Naive B cell (primary cell): ENCODE results near the gene TUBGCP4. TPM values are rescaled to one million over a fixed set of nuclear protein-coding genes. Genes with fewer than 3 reads are reported as not detected.

Experiments used
- polyA plus RNA-seq, 6 donors: library from polyadenylated mRNA; unstranded; fragments of 300-500 nt; fragmentation: Illumina TruSeq; gene quantifications; one replicate each; pipeline ENCODE4 v1.2.3, GENCODE V29; 2021; ENCODE audit warnings: low read depth in 6 of 6

The TUBGCP4 gene
- polyA plus RNA-seq, 6 donors from 2014 or later, result 3.1 to 16.5 (median 11.3) TPM

Other genes with a start within 250 kb of the TUBGCP4 start
- gene TMEM62, start 237.5 kb upstream of the TUBGCP4 start, polyA plus RNA-seq, result 10 to 100 TPM; 17.2 to 27.8 (median 25.2) TPM
- 100 to 1,000 TPM; 188 to 255 (median 234) TPM for gene CCNDBP1, start 185.7 kb upstream of the TUBGCP4 start, polyA plus RNA-seq
- gene EPB42, start 150.1 kb upstream of the TUBGCP4 start, polyA plus RNA-seq, result under 1 TPM in 1 of 6 donors, not detected in 5; 0.17 TPM
- not detected for gene TGM5, start 104.2 kb upstream of the TUBGCP4 start, polyA plus RNA-seq
- gene TGM7, start 68.8 kb upstream of the TUBGCP4 start, polyA plus RNA-seq, result not detected
- 1 to 10 TPM; 1.8 to 5.9 (median 4.7) TPM for gene LCMT2, start 40.5 kb upstream of the TUBGCP4 start, polyA plus RNA-seq
- gene ZSCAN29, start 58 bp upstream of the TUBGCP4 start, polyA plus RNA-seq, result 10 to 100 TPM in 2 of 6 donors, 1 to 10 TPM in 4; 3.9 to 14.2 (median 9.7) TPM
- 10 to 100 TPM in 4 of 6 donors, 1 to 10 TPM in 2; 9.2 to 13.7 (median 11.4) TPM for gene TP53BP1, start 122.1 kb downstream of the TUBGCP4 start, polyA plus RNA-seq
- gene MAP1A, start 146.5 kb downstream of the TUBGCP4 start, polyA plus RNA-seq, result under 1 TPM in 3 of 6 donors, not detected in 3; 0.03 to 0.29 (median 0.05) TPM
- 10 to 100 TPM in 2 of 6 donors, 1 to 10 TPM in 4; 4.2 to 19.9 (median 6.5) TPM for gene PPIP5K1, start 219.1 kb downstream of the TUBGCP4 start, polyA plus RNA-seq
- not detected for gene CKMT1B, start 222.9 kb downstream of the TUBGCP4 start, polyA plus RNA-seq
- not detected for gene STRC, start 247.7 kb downstream of the TUBGCP4 start, polyA plus RNA-seq